Mesendoderm (in vitro differentiated cells): ENCODE data around the gene OAS3.
"Not testable (repeated sequence)": the region's sequence is repeated elsewhere in the genome, so short reads cannot be mapped to it uniquely, and the experiment has no call there.

ENCODE experiments used
- DNase-seq: peaks from one replicate; pipeline ENCODE4 v3.0.0; 2013
- H2AK5ac ChIP-seq: 2 replicates; pipeline ENCODE4 v1.6.1; 2013; ENCODE audit warnings: low read length, inconsistent platforms
- H2BK120ac ChIP-seq: 2 replicates; pipeline ENCODE4 v1.6.1; 2013; ENCODE audit warnings: low read depth, mild to moderate bottlenecking, low read length, moderate library complexity, mixed read lengths
- H2BK15ac ChIP-seq: replicated peaks from 2 replicates; pipeline ENCODE4 v1.6.1; 2013; ENCODE audit warnings: low read depth, mild to moderate bottlenecking, moderate library complexity
- H2BK5ac ChIP-seq: 2 replicates; pipeline ENCODE4 v1.6.1; 2013; ENCODE audit warnings: low read length, inconsistent platforms
- H3K18ac ChIP-seq: 2 replicates; pipeline ENCODE4 v1.6.1; 2013; ENCODE audit warnings: mild to moderate bottlenecking, low read length, mixed read lengths
- H3K23ac ChIP-seq: one replicate; pipeline ENCODE4 v1.6.1; 2013; ENCODE audit warnings: low read length
- H3K27ac ChIP-seq: 2 replicates; pipeline ENCODE4 v1.5.1; 2013; ENCODE audit warnings: low read depth, mild to moderate bottlenecking, inconsistent platforms, low read length, moderate library complexity
- H3K27me3 ChIP-seq: 2 replicates; pipeline ENCODE4 v1.6.1; 2013; ENCODE audit warnings: low read length, control low read depth, mild to moderate bottlenecking, inconsistent platforms; ENCODE audit not compliant: insufficient read depth, poor library complexity
- H3K36me3 ChIP-seq: 2 replicates; pipeline ENCODE4 v1.6.1; 2013; ENCODE audit warnings: low read length, inconsistent platforms; ENCODE audit not compliant: control insufficient read depth, insufficient read depth
- H3K4ac ChIP-seq: one replicate; pipeline ENCODE4 v1.6.1; 2013; ENCODE audit warnings: low read depth, mild to moderate bottlenecking, low read length, moderate library complexity
- H3K4me1 ChIP-seq: 2 replicates; pipeline ENCODE4 v1.6.1; 2013; ENCODE audit warnings: low read depth, low read length, inconsistent platforms; ENCODE audit not compliant: control insufficient read depth
- H3K4me2 ChIP-seq: 2 replicates; pipeline ENCODE4 v1.6.1; 2013; ENCODE audit warnings: low read length
- H3K4me3 ChIP-seq: 2 replicates; pipeline ENCODE4 v1.5.1; 2013; ENCODE audit warnings: mild to moderate bottlenecking, low read length
- H3K56ac ChIP-seq: one replicate; pipeline ENCODE4 v1.6.1; 2013; ENCODE audit warnings: low read length
- H3K79me1 ChIP-seq: 2 replicates; pipeline ENCODE4 v1.6.1; 2013; ENCODE audit warnings: low read length, inconsistent platforms
- H3K79me2 ChIP-seq: 2 replicates; pipeline ENCODE4 v1.6.1; 2013; ENCODE audit warnings: mild to moderate bottlenecking, low read length; ENCODE audit not compliant: control insufficient read depth, insufficient read depth
- H3K9ac ChIP-seq: 2 replicates; pipeline ENCODE4 v1.6.1; 2013; ENCODE audit warnings: low read length, inconsistent platforms
- H4K5ac ChIP-seq: one replicate; pipeline ENCODE4 v1.6.1; 2013; ENCODE audit warnings: low read length
- H4K8ac ChIP-seq: one replicate; pipeline ENCODE4 v1.6.1; 2013; ENCODE audit warnings: low read depth, mild to moderate bottlenecking, control low read depth, low read length, moderate library complexity
- WGBS: extraction: QIAGEN DNeasy Blood & Tissue Kit; methylation state at CpG from one replicate; pipeline ENCODE4 v1.1.7; 2013; ENCODE audit warnings: low lambda C conversion rate, missing lambda C conversion rate; ENCODE audit not compliant: insufficient coverage; ENCODE audit errors: extremely low coverage; 5-methylcytosine and 5-hydroxymethylcytosine counted together

The OAS3 gene

DNA sequence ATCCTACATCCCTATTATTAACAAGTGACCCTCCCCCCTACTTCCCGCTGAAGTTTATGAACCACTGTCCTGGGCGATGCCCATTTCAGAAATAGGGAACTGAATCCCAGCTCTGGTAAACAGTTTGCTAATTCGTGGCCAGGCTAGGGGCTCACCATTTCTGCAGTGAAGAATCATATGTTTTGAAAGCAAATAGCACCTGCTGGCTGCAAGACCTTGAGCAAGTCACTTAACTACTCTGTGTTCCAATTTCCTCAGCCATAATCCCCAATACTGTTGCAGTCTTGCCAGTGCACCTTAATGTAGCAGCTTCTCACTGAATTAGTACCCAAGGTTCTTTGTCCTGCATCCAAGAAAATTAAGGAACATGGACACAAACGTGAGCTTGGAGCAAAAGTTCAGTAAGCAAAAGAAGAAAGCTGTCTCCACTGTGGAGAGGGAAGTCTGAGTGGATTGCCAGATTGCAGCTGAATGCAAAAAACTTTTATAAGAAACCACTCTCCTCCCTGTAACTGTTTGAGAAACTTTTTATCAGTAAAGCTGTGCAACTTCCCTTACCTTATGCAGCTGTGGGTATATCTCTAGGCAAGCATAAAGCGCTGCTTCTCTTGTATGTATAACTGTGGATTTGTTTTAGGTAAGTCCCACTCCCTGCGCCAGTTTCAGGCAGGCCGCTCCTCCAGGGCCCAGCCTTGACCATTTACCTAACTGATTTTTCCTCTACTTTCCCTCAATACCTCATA, 30.7 kb upstream of the OAS3 start:
- Histone ChIP-seq H2BK5ac (no peak overlapping the region), H3K56ac (no peak overlapping the region), H2AK5ac (no peak overlapping the region), H3K4me3 (no peak overlapping the region), H4K8ac (no peak overlapping the region), H3K9ac (no peak overlapping the region), H3K79me2 (no peaks in the 10 kb centered on the region), H2BK15ac (no peak overlapping the region), H3K27me3 (no peaks in the 10 kb centered on the region), H4K5ac (no peak overlapping the region), H3K4me2 (no peak overlapping the region), H3K79me1 (no peaks in the 10 kb centered on the region), H3K4ac (no peak overlapping the region), H3K18ac (no peak overlapping the region), H2BK120ac (no peak overlapping the region), H3K36me3 (no peaks in the 10 kb centered on the region), H3K23ac (no peak overlapping the region), H3K4me1 (no peaks in the 10 kb centered on the region), H3K27ac (no peak overlapping the region)
- no peak for DNase-seq
- WGBS = no CpG with 5 or more reads among the region's 7 CpGs

DNA sequence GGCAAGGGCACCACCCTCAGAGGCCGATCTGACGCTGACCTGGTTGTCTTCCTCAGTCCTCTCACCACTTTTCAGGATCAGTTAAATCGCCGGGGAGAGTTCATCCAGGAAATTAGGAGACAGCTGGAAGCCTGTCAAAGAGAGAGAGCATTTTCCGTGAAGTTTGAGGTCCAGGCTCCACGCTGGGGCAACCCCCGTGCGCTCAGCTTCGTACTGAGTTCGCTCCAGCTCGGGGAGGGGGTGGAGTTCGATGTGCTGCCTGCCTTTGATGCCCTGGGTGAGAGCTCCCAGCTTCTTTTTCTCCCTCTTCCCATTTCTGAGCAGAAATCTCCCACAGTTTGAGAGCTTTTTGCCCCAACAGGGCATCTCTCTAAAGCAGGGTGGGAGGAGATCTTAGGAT, 29.7 kb upstream of the OAS3 start:
- no peaks in the 10 kb centered on the region for H3K36me3 ChIP-seq
- H3K4me3 ChIP-seq = no peak overlapping the region

DNA sequence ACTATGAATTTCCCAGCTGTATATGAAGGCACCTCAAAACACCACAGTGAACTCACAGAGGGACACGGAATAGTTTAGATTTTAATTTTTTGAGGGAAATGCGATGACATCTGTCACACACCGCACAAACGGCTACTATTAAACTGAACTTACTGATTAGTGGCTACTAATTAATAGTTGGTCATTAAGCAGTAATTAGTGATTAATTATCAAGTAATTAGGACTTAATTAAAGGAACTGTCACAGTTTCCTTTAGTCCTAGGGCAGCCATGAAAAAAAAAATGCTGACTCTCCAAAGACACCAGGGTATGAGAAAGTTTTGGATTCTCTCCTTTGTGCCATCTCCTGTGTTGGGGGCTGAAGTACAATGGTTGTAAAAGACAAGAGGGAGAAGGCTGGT, 28.6 kb upstream of the OAS3 start:
- Histone ChIP-seq H2AK5ac (no peak overlapping the region), H3K18ac (no peak overlapping the region), H3K79me1 (no peaks in the 10 kb centered on the region), H3K4ac (no peak overlapping the region), H3K36me3 (no peaks in the 10 kb centered on the region), H4K8ac (no peak overlapping the region), H4K5ac (no peak overlapping the region), H3K27ac (no peak overlapping the region), H3K4me1 (no peaks in the 10 kb centered on the region), H3K56ac (peak overlapping the region; percentile 10), H2BK5ac (no peak overlapping the region), H3K27me3 (no peaks in the 10 kb centered on the region), H2BK120ac (no peak overlapping the region), H3K79me2 (no peaks in the 10 kb centered on the region), H2BK15ac (no peak overlapping the region), H3K4me3 (no peak overlapping the region), H3K4me2 (no peak overlapping the region), H3K9ac (no peak overlapping the region), H3K23ac (no peak overlapping the region)
- no CpG with 5 or more reads among the region's 4 CpGs for WGBS
- no peak for DNase-seq

More for the DNA sequence above, 29.7 kb upstream of the OAS3 start:
- no peak overlapping the region for H3K23ac ChIP-seq
- WGBS = no CpG with 5 or more reads among the region's 12 CpGs
- H3K18ac ChIP-seq = no peak overlapping the region
- H2BK120ac ChIP-seq = no peak overlapping the region
- no peak overlapping the region for H2BK5ac ChIP-seq
- H3K9ac ChIP-seq = no peak overlapping the region
- no peaks in the 10 kb centered on the region for H3K79me2 ChIP-seq
- no peak overlapping the region for H3K4me2 ChIP-seq
- H3K27ac ChIP-seq = no peak overlapping the region
- H2BK15ac ChIP-seq = no peak overlapping the region
- no peaks in the 10 kb centered on the region for H3K4me1 ChIP-seq
- no peak overlapping the region for H4K8ac ChIP-seq
- no peak overlapping the region for H4K5ac ChIP-seq
- no peaks in the 10 kb centered on the region for H3K27me3 ChIP-seq
- no peak for DNase-seq
- no peak overlapping the region for H2AK5ac ChIP-seq
- no peak overlapping the region for H3K4ac ChIP-seq
- no peak overlapping the region for H3K56ac ChIP-seq
- H3K79me1 ChIP-seq = no peaks in the 10 kb centered on the region

DNA sequence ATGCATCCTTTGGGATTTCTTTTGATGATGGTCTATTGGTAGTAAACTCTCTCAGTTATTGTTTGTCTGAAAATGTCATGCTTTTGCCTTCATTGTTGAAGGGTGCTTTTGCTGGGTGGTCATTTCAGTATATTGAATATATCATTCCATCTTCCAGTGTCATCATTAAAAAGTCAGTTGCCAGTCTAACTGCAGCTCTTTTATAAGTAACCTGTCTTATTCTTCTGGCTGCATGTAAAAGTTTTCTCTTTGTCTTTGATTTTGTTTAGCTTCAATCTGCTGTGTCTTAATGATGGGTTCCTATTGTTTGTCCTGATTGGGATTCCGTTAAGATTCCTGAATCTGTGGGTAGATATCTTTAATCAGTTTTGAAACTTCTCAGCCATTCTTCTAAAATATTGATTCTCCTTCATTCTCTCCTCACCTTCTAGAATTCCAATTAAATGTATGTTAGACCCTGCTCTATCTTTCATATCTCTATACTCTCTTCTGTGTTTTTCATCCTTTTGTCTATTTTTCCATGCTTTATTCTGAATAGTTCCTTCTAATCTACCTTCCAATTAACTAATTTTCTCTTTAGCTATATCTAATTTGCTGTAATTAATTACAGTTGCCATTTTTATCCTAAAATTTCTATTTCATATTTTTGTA, 25.1 kb upstream of the OAS3 start:
- Histone ChIP-seq H3K4me2 (no peak overlapping the region), H3K4me3 (no peak overlapping the region)
- WGBS = no CpG with 5 or more reads among the region's 1 CpG

DNA sequence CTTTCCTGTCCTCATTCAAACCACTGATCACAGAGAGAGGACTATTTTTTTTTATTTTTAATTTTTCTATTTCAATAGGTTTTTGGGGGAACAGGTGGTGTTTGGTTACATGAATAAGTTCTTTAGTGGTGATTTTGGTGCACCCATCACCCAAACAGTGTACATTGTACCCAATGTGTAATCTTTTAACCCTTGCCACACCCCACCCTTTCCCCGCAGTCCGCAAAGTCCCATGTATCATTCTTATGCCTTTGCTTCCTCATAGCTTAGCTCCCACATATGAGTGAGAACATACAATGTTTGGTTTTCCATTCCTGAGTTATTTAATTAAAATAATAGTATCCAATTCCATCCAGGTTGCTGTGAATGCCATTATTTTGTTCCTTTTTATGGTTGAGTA, 24.4 kb upstream of the OAS3 start:
- not testable (repeated sequence) for H3K4ac ChIP-seq, H3K56ac ChIP-seq, H2BK120ac ChIP-seq, H4K5ac ChIP-seq, H2AK5ac ChIP-seq, H3K36me3 ChIP-seq, DNase-seq, H3K79me2 ChIP-seq, H4K8ac ChIP-seq, H3K4me1 ChIP-seq, H3K4me3 ChIP-seq, H3K79me1 ChIP-seq, H3K23ac ChIP-seq, H2BK15ac ChIP-seq, H3K27ac ChIP-seq, H2BK5ac ChIP-seq, H3K27me3 ChIP-seq, H3K18ac ChIP-seq, H3K9ac ChIP-seq, H3K4me2 ChIP-seq
- WGBS = no CpG with 5 or more reads among the region's 2 CpGs

More for the DNA sequence above, 25.1 kb upstream of the OAS3 start:
- Histone ChIP-seq H3K56ac (no peak overlapping the region), H3K18ac (no peak overlapping the region), H4K8ac (no peak overlapping the region), H3K4me1 (no peaks in the 10 kb centered on the region), H3K36me3 (no peaks in the 10 kb centered on the region), H2BK15ac (no peak overlapping the region), H3K9ac (no peak overlapping the region), H3K4ac (no peak overlapping the region), H3K23ac (no peak overlapping the region), H2BK5ac (no peak overlapping the region), H2BK120ac (no peak overlapping the region), H3K79me1 (no peaks in the 10 kb centered on the region), H2AK5ac (no peak overlapping the region), H3K27me3 (no peaks in the 10 kb centered on the region), H3K79me2 (no peaks in the 10 kb centered on the region), H3K27ac (no peak overlapping the region), H4K5ac (no peak overlapping the region)
- DNase-seq = no peak
